Daoy (cell line): ENCODE measurements around the gene NAALADL2. TPM values are rescaled to one million over a fixed set of nuclear protein-coding genes. Genes with fewer than 3 reads are reported as not detected.

Experiments
- DNase-seq: peaks from one replicate; pipeline ENCODE4 v3.0.0-alpha.2; 2015; ENCODE audit warnings: low read depth
- total RNA-seq: library from RNA; depleted of rRNA; stranded (reverse); fragments of >200 nt; shearing (Covaris generic); gene quantifications from 2 replicates; pipeline ENCODE4 v1.2.3, GENCODE V29; 2014

NAALADL2 gene
- total RNA-seq, 1 experiment from 2014 or later: 1.5 TPM

GRCh38 chr3:175836617-175837016 is 977.5 kb downstream of the NAALADL2 start:
- no peak for DNase-seq

GRCh38 chr3:175837962-175838361 is 978.8 kb downstream of the NAALADL2 start:
- no peak for DNase-seq

- no peak for DNase-seq
Measured at GRCh38 chr3:175839366-175840005, 980.4 kb downstream of the NAALADL2 start.

- DNase-seq: no peak
Measured at GRCh38 chr3:175851541-175851940, 992.4 kb downstream of the NAALADL2 start.

- no peak for DNase-seq
Measured at GRCh38 chr3:175852560-175852959, 993.4 kb downstream of the NAALADL2 start.

GRCh38 chr3:175857666-175858270 is 998.6 kb downstream of the NAALADL2 start:
- no peak for DNase-seq
